Bronchial epithelial cell (primary cell): ENCODE data around the gene SDCCAG8. TPM values are rescaled to one million over a fixed set of nuclear protein-coding genes. Genes with fewer than 3 reads are reported as not detected.

Experiments
- DNase-seq: peaks from one replicate; pipeline ENCODE4 v3.0.0-alpha.2; 2010; ENCODE audit warnings: low read depth
- FAIRE-seq: peaks from 2 replicates; lab custom pipeline; 2011; peaks lifted over from hg19 to GRCh38; lab: Jason Lieb, UNC
- H3K27me3 ChIP-seq: 2 replicates; pipeline ENCODE4 v1.5.1; 2011; ENCODE audit warnings: low read length; ENCODE audit not compliant: control insufficient read depth, insufficient read depth
- H3K36me3 ChIP-seq: 2 replicates; pipeline ENCODE4 v1.5.1; 2011; ENCODE audit warnings: low read length; ENCODE audit not compliant: control insufficient read depth, insufficient read depth
- H3K4me3 ChIP-seq: 2 replicates; pipeline ENCODE4 v1.5.1; 2011; ENCODE audit warnings: mild to moderate bottlenecking, low read depth, low read length, control low read depth
- CTCF ChIP-seq: IDR thresholded peaks from 2 replicates; pipeline ENCODE4 v1.5.1; 2011; ENCODE audit warnings: mild to moderate bottlenecking, moderate library complexity, low read length, control low read depth, inconsistent platforms; ENCODE audit not compliant: insufficient read depth, severe bottlenecking
- total RNA-seq: library from RNA; depleted of rRNA; stranded (reverse); fragments of >200 nt; gene quantifications from 2 replicates; pipeline ENCODE4 v1.2.1, GENCODE V29; 2014

Gene SDCCAG8
- total RNA-seq, 1 donor from 2014 or later = 32.4 TPM

DNA sequence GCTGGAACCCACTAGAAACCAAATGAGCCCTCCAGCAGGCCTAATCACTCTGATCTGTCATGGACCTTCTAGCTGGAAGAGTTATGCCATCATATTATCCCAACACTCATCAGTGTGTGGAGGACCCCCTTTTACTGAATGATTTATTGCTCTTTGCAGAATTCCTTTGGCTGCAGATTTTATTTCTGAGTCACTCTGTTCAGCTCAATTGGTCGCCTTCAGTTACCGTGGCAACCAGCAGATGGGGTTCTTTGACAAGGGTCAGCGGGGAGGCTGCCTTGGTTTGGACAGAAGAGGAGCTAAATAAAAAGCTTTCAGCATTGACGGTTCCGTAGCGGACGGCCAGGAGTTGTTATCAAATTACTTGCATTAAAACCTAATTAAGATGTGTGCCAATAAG is 220.1 kb downstream of the SDCCAG8 start:
- no peak for FAIRE-seq
- H3K36me3 ChIP-seq = no peaks in the 10 kb centered on the region
- no peak overlapping the region for H3K4me3 ChIP-seq
- no peak for DNase-seq
- H3K27me3 ChIP-seq = no peaks in the 10 kb centered on the region
- no peak for TF ChIP-seq CTCF

DNA sequence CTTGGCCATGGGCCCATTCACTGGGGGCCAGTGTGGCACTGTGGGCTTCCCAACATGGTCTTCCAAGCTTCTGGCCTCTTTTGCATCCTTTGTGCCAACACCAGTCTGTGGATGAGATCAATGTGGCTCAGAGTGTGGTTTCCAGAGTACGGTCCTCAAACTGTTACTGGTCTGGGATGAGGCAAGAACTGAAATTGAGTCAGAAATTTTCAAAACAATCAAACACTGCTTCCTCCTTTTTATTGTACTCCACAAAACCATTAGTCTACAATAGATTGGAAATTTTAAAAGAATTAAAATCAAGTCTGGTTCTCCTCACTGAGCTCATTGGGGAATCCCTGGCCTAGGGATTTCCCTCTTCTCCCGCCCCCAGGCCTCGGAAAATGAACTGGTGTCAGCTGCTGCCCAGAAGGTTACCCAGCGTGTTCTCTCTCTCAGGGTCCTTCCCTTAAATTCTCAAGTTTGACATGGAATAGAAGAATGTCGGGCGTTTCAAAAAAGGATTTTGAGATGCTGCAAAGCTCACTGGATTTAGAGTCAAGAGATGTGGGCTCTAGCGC is 222.0 kb downstream of the SDCCAG8 start:
- DNase-seq (no peak), FAIRE-seq (peak; percentile 40)
- TF ChIP-seq CTCF = no peak
- H3K27me3 ChIP-seq = no peaks in the 10 kb centered on the region
- H3K36me3 ChIP-seq = no peaks in the 10 kb centered on the region
- H3K4me3 ChIP-seq = no peak overlapping the region

DNA sequence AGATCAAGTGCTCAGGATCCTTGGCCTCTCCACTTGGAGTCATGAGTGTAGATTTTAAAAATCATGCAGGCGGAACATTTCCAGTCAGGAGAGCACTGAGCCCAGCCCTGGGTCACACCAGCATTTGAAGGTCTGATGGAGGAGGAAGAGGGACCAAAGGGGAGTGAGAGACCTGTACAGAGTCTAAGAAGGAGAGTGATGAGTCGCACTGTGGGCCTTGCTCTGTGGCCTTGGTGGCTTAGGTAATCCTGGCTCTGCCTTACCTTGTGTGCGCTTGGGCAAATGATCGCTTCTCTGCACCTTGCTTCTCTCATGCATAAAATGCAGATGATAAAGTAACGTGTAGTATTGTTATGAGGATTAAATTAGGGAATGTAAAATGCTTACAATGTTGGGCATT is 225.3 kb downstream of the SDCCAG8 start:
- H3K4me3 ChIP-seq = no peak overlapping the region
- DNase-seq = no peak
- H3K27me3 ChIP-seq = no peaks in the 10 kb centered on the region
- FAIRE-seq = no peak
- no peak for TF ChIP-seq CTCF
- peaks cover 1% of the 10 kb centered on the region for H3K36me3 ChIP-seq

DNA sequence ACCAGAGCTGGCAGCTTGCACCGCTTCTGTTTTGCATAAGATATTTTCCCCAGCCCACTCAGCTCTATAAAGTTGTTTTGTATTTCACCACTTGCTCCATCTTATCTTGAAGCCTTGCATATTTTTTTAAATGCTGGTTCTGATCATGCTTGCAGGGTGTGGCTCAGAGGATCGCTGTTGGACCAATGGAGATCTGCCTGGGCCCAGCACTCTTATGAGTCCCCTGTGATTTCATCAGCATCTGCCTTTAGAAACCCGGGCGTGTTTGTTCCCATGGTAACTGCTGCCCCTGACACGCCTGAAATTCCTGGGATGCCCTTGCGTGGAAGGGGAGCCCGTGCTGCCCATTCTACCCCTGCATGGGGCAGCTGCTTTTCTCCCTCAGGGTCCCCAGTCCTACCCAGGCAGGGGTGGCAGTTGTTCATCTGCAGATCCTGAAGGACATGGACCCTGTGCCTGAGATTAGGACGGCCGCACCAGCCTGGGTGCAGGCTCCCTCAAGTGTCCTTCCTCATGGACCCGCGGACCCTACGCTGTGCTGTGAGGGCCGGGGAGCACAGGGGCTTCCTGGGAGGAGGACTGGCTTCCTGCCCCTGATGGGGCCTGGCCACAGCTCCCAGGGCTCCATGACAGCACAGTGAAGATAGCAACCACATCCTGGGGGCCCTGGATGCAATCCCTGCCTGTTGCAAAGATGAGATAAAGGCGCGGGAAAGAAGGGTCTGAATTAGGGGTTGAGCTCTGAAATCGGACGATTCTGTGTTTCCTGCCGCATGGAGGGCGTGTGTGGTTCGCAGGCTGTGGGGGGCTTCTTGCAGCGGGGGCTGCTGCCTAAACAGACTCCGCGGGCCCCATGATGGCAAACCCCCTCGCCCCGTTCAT is 226.5 kb downstream of the SDCCAG8 start:
- Histone ChIP-seq H3K36me3 (peaks cover 1% of the 10 kb centered on the region), H3K4me3 (peak overlapping the region; percentile 14), H3K27me3 (no peaks in the 10 kb centered on the region)
- TF ChIP-seq CTCF = no peak
- FAIRE-seq (no peak), DNase-seq (peak; percentile 68)

GRCh38 chr1:243483071-243483771 is 227.4 kb downstream of the SDCCAG8 start:
- Histone ChIP-seq H3K36me3 (peaks cover 1% of the 10 kb centered on the region), H3K27me3 (no peaks in the 10 kb centered on the region), H3K4me3 (peak overlapping the region; percentile 14)
- DNase-seq (no peak), FAIRE-seq (no peak)
- peak; percentile 29 for TF ChIP-seq CTCF
